T-cell (primary cell): Measurements from ENCODE around the gene DDX53. TPM values are rescaled to one million over a fixed set of nuclear protein-coding genes. Genes with fewer than 3 reads are reported as not detected.
A peak's percentile ranks its signal among the peaks of the same experiment; 100 is the strongest.

ENCODE experiments used
- ATAC-seq, 4 experiments: fragments of 200-7000 bp in 3 of 4; fragments of 150-1000 bp in 1 of 4; cut with Tn5 transposase; replicated peaks in 1 of 4; 1 replicate in 3 of 4; 2 replicates in 1 of 4; pipeline ENCODE4 v1.10.0; 2021; ENCODE audit warnings: moderate library complexity in 3 of 4, mild to moderate bottlenecking in 2 of 4, moderate number of reproducible peaks in 1 of 4
- CTCF ChIA-PET, 2 donors: fragments of 300-600 bp; sonication (Branson Sonifier 250); formaldehyde crosslinking; loops; one replicate each; lab custom pipeline; 2022; ENCODE audit warnings: antibody characterized with exemption in 2 of 2; lab: Charles Lee
- POLR2A ChIA-PET, 2 donors: fragments of 300-600 bp; sonication (Branson Sonifier 250); formaldehyde crosslinking; loops; one replicate each; lab custom pipeline; 2022; ENCODE audit warnings: antibody characterized with exemption in 2 of 2; lab: Charles Lee
- DNase-seq, 35 experiments: peaks; one replicate each; pipeline versions ENCODE4 v3.0.0 to v3.0.0-alpha.2; 2013 to 2023
- H3K27ac ChIP-seq: one replicate; pipeline ENCODE4 v1.5.1; 2013; ENCODE audit warnings: low read length
- H3K27me3 ChIP-seq, 2 experiments: replicated peaks in 1 of 2; 1 replicate in 1 of 2; 2 replicates in 1 of 2; pipeline versions ENCODE4 v1.6.1 to v1.7.0; 2013; ENCODE audit warnings: low read length in 1 of 2, mixed read lengths in 1 of 2; ENCODE audit not compliant: control insufficient read depth in 2 of 2, insufficient read depth in 2 of 2; ENCODE audit errors: extremely low read depth in 1 of 2
- H3K36me3 ChIP-seq, 2 donors: 1 replicate in 1 of 2; 2 replicates in 1 of 2; pipeline versions ENCODE4 v1.6.1 to v1.7.0; 2013; ENCODE audit warnings: low read length in 1 of 2; ENCODE audit not compliant: control insufficient read depth in 2 of 2, insufficient read depth in 1 of 2; ENCODE audit errors: extremely low read depth in 1 of 2
- H3K4me1 ChIP-seq, 2 experiments: 1 replicate in 1 of 2; 2 replicates in 1 of 2; pipeline versions ENCODE4 v1.6.1 to v1.7.0; 2013; ENCODE audit warnings: low read length in 2 of 2, mixed read lengths in 1 of 2; ENCODE audit not compliant: insufficient read depth in 2 of 2, control insufficient read depth in 1 of 2; ENCODE audit errors: extremely low read depth in 1 of 2
- H3K4me3 ChIP-seq, 2 donors: 1 replicate in 1 of 2; 2 replicates in 1 of 2; pipeline versions ENCODE4 v1.5.1 to v1.7.0; 2013; ENCODE audit warnings: mild to moderate bottlenecking in 2 of 2, low read length in 1 of 2, moderate library complexity in 1 of 2; ENCODE audit not compliant: control insufficient read depth in 1 of 2; ENCODE audit errors: extremely low read depth in 1 of 2
- H3K9me3 ChIP-seq: 2 replicates; pipeline ENCODE4 v1.7.0; 2013
- H3K27ac Mint-ChIP-seq, 2 donors: one replicate each; pipeline ENCODE4 v1.8.0; 2020 to 2021; ENCODE audit warnings: mild to moderate bottlenecking in 2 of 2, mixed read lengths in 2 of 2
- H3K27me3 Mint-ChIP-seq, 2 donors: one replicate each; pipeline ENCODE4 v1.8.0; 2021 to 2022; ENCODE audit warnings: mixed read lengths in 2 of 2
- H3K36me3 Mint-ChIP-seq: one replicate; pipeline ENCODE4 v1.8.0; 2021; ENCODE audit warnings: mixed read lengths
- H3K4me1 Mint-ChIP-seq, 3 donors: one replicate each; pipeline ENCODE4 v1.8.0; 2020 to 2022; ENCODE audit warnings: mixed read lengths in 3 of 3, mild to moderate bottlenecking in 1 of 3
- H3K4me3 Mint-ChIP-seq, 3 donors: one replicate each; pipeline ENCODE4 v1.8.0; 2020 to 2022; ENCODE audit warnings: mild to moderate bottlenecking in 3 of 3, mixed read lengths in 3 of 3, moderate library complexity in 3 of 3
- H3K9me3 Mint-ChIP-seq, 3 donors: one replicate each; pipeline ENCODE4 v1.8.0; 2020 to 2022; ENCODE audit warnings: mixed read lengths in 3 of 3
- WGBS: methylation state at CpG from one replicate; pipeline ENCODE4 v1.1.5; 2013; ENCODE audit warnings: missing lambda C conversion rate; ENCODE audit not compliant: insufficient coverage; 5-methylcytosine and 5-hydroxymethylcytosine counted together
- total RNA-seq, 35 experiments: library from RNA in 6 of 35; stranded (reverse) in 6 of 35; fragments of 120-200 nt in 1 of 35; gene quantifications; one replicate each; pipeline versions ENCODE4 v1.2.1 to v1.2.4 and lab custom pipeline; 2013 to 2026

The DDX53 gene
- total RNA-seq, 5 donors from 2014 or later (not counting 1 experiment from before 2014, with no cell fraction given), result not detected

DNA sequence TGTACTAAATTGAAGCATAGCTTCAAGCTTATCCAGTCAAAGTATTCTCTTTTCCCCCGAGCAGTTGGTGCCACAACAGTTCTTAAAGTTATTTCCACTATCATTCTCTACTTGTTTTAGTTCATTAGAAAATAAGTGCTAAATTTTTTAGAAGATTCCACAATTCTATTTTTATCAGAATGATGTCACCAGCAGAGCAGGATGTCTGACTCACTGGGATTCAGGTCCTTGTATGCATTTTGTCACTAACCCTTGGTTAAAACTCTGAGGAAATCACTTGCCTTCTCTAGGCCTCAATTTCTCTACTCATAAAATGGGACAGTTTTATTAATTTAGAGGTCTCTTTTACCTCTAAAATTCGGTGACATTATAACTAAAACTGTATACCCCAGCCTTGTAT, 3.4 kb downstream of the DDX53 start:
- WGBS, result no CpG with 5 or more reads among the region's 2 CpGs
- no peak overlapping the region for H3K4me3 Mint-ChIP-seq
- ATAC-seq (no peak), DNase-seq (no peak)
- Histone ChIP-seq H3K4me1 (no peaks in the 10 kb centered on the region), H3K4me3 (no peak overlapping the region), H3K27ac (no peak overlapping the region), H3K9me3 (no peaks in the 10 kb centered on the region), H3K36me3 (no peaks in the 10 kb centered on the region), H3K27me3 (no peaks in the 10 kb centered on the region)
- no peak overlapping the region for H3K27ac Mint-ChIP-seq
- H3K36me3 Mint-ChIP-seq, result no peaks in the 10 kb centered on the region
- peaks cover 0 to 15% of the 10 kb centered on the region in 2 donors for H3K27me3 Mint-ChIP-seq
- POLR2A ChIA-PET, result no interaction called here
- H3K4me1 Mint-ChIP-seq, result no peaks in the 10 kb centered on the region
- CTCF ChIA-PET, result no interaction called here
- H3K9me3 Mint-ChIP-seq, result peaks cover 0 to 6% (median 4%) of the 10 kb centered on the region in 3 donors

- POLR2A ChIA-PET, result no interaction called here
- H3K9me3 ChIP-seq, result no peaks in the 10 kb centered on the region
- H3K27me3 Mint-ChIP-seq, result no peaks in the 10 kb centered on the region
- H3K4me3 ChIP-seq, result no peak overlapping the region
- H3K36me3 Mint-ChIP-seq, result no peaks in the 10 kb centered on the region
- H3K4me1 Mint-ChIP-seq, result peaks cover 10 to 24% (median 16%) of the 10 kb centered on the region in 3 donors
- WGBS, result no CpG with 5 or more reads among the region's 1 CpG
- no peak overlapping the region for H3K27ac ChIP-seq
- peaks cover 4 to 6% of the 10 kb centered on the region in 2 experiments for H3K4me1 ChIP-seq
- no peak for ATAC-seq
- no peaks in the 10 kb centered on the region for H3K36me3 ChIP-seq
- peaks cover 0 to 6% (median 4%) of the 10 kb centered on the region in 3 donors for H3K9me3 Mint-ChIP-seq
- peak in 1 of 35 experiments; percentile 0 for DNase-seq
- no peaks in the 10 kb centered on the region for H3K27me3 ChIP-seq
- no peak overlapping the region for H3K4me3 Mint-ChIP-seq
- CTCF ChIA-PET, result no interaction called here
- no peak overlapping the region for H3K27ac Mint-ChIP-seq
These were observed 8.8 kb downstream of the DDX53 start for GRCh38 chrX:23008431-23009099.

DNA sequence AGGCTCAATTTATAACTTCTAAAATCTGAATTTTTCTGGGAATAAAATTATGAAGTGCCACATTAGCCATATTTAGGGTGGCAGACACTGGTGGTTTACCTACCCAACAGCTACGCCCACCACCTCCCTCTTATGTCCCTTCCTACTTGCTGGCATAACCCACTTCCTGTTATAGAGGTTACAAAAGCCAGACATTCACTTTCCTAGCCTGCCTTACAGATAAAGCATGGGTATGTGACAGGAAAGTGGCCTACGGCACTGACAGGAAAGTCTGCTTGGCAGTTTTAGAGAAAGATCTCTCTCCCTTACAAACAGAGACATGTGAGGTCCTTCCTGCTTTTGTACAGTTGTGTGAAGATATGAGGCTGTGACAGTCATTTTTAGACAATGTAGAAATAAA, 12.4 kb downstream of the DDX53 start:
- Mint-ChIP-seq H3K4me3 (no peak overlapping the region), H3K27me3 (no peaks in the 10 kb centered on the region), H3K27ac (peak overlapping the region in 1 of 2 donors; percentile 25), H3K36me3 (no peaks in the 10 kb centered on the region), H3K9me3 (peaks cover 0 to 3% (median 0%) of the 10 kb centered on the region in 3 donors), H3K4me1 (peaks cover 10 to 36% (median 20%) of the 10 kb centered on the region in 3 donors)
- WGBS, result no CpG with 5 or more reads among the region's 2 CpGs
- ATAC-seq (peak in 2 of 4 experiments; percentile 46 to 71), DNase-seq (peak in 3 of 35 experiments; percentile 0 to 2 (median 2))
- Histone ChIP-seq H3K27ac (no peak overlapping the region), H3K27me3 (no peaks in the 10 kb centered on the region), H3K4me1 (peaks cover 4 to 6% of the 10 kb centered on the region in 2 experiments), H3K4me3 (no peak overlapping the region), H3K9me3 (no peaks in the 10 kb centered on the region), H3K36me3 (no peaks in the 10 kb centered on the region)
- CTCF ChIA-PET, result no interaction called here
- POLR2A ChIA-PET, result no interaction called here

GRCh38 chrX:23012636-23013035, 12.9 kb downstream of the DDX53 start:
- WGBS, result no CpG with 5 or more reads among the region's 1 CpG

DNA sequence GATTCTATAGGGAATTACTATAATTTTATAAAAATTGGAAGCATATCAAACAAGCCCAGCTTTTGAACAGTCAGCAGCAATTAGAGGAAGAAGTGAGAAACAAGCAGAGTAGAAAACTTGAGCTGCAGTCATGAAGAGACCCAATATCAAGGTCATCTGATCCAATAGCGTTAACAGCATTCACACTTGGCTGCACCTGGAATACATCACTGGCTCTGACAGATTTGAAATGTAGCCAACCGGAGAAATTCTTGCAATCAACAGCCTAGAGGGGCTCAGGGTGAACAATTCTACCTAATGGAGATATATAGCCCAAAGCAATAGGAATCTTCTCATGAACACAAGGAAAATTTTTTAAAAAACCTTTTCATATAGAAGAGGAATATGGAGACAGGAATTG, 13.6 kb downstream of the DDX53 start:
- ChIA-PET CTCF (interaction anchor here in 1 of 2 donors (0.6 kb wide), 1 partner anchor 177 kb away, joined by 6 read pairs; no protein-coding TSS in a partner anchor), POLR2A (no interaction called here)
- H3K27ac Mint-ChIP-seq, result no peak overlapping the region
- H3K4me3 Mint-ChIP-seq, result no peak overlapping the region
- no CpG with 5 or more reads among the region's 2 CpGs for WGBS
- peaks cover 0 to 1% of the 10 kb centered on the region in 2 donors for H3K27me3 Mint-ChIP-seq
- no peaks in the 10 kb centered on the region for H3K9me3 ChIP-seq
- no peak overlapping the region for H3K4me3 ChIP-seq
- no peaks in the 10 kb centered on the region for H3K9me3 Mint-ChIP-seq
- peaks cover 10 to 36% (median 20%) of the 10 kb centered on the region in 3 donors for H3K4me1 Mint-ChIP-seq
- H3K4me1 ChIP-seq, result peaks cover 4 to 6% of the 10 kb centered on the region in 2 experiments
- no peak overlapping the region for H3K27ac ChIP-seq
- no peaks in the 10 kb centered on the region for H3K36me3 ChIP-seq
- ATAC-seq, result no peak
- H3K36me3 Mint-ChIP-seq, result no peaks in the 10 kb centered on the region
- DNase-seq, result no peak
- H3K27me3 ChIP-seq, result no peaks in the 10 kb centered on the region

More at GRCh38 chrX:23012636-23013035, 12.9 kb downstream of the DDX53 start:
- H3K27me3 Mint-ChIP-seq, result no peaks in the 10 kb centered on the region
- no peak overlapping the region for H3K4me3 Mint-ChIP-seq
- ATAC-seq (no peak), DNase-seq (no peak)
- H3K9me3 Mint-ChIP-seq, result no peaks in the 10 kb centered on the region
- POLR2A ChIA-PET, result no interaction called here
- Histone ChIP-seq H3K27me3 (no peaks in the 10 kb centered on the region), H3K4me3 (no peak overlapping the region), H3K9me3 (no peaks in the 10 kb centered on the region), H3K4me1 (peaks cover 4 to 6% of the 10 kb centered on the region in 2 experiments), H3K27ac (no peak overlapping the region), H3K36me3 (no peaks in the 10 kb centered on the region)
- H3K27ac Mint-ChIP-seq, result peak overlapping the region in 1 of 2 donors; percentile 25
- CTCF ChIA-PET, result no interaction called here
- no peaks in the 10 kb centered on the region for H3K36me3 Mint-ChIP-seq
- peaks cover 10 to 36% (median 20%) of the 10 kb centered on the region in 3 donors for H3K4me1 Mint-ChIP-seq

GRCh38 chrX:23031600-23031999, 31.8 kb downstream of the DDX53 start:
- Mint-ChIP-seq H3K27me3 (peaks cover 0 to 4% of the 10 kb centered on the region in 2 donors), H3K4me1 (no peaks in the 10 kb centered on the region), H3K27ac (no peak overlapping the region), H3K4me3 (no peak overlapping the region), H3K9me3 (no peaks in the 10 kb centered on the region), H3K36me3 (no peaks in the 10 kb centered on the region)
- WGBS, result no CpG with 5 or more reads among the region's 3 CpGs
- POLR2A ChIA-PET, result interaction anchor here in 1 of 2 donors (0.5 kb wide), 1 partner anchor 9 kb away, joined by 7 read pairs; no protein-coding TSS in a partner anchor
- ATAC-seq (no peak), DNase-seq (no peak)
- Histone ChIP-seq H3K4me1 (no peaks in the 10 kb centered on the region), H3K4me3 (no peak overlapping the region), H3K9me3 (no peaks in the 10 kb centered on the region), H3K27me3 (no peaks in the 10 kb centered on the region), H3K36me3 (no peaks in the 10 kb centered on the region), H3K27ac (no peak overlapping the region)
- CTCF ChIA-PET, result interaction anchor here in 1 of 2 donors (0.6 kb wide), 1 partner anchor 134 kb away, joined by 7 read pairs; no protein-coding TSS in a partner anchor
